PC-9 (cell line): ENCODE results near the gene MAP4K5. TPM values are rescaled to one million over a fixed set of nuclear protein-coding genes. Genes with fewer than 3 reads are reported as not detected.

Experiments used
- BruUV-seq: library from RNA; stranded (reverse); fragments of 400-500 nt; replicated peaks from 2 replicates; lab custom pipeline; 2021; lab: Mats Ljungman, UMichigan
- CTCF ChIA-PET: fragments of 300-600 bp; sonication (Branson Sonifier 250); formaldehyde crosslinking; loops from one replicate; lab custom pipeline; 2022; ENCODE audit warnings: antibody characterized with exemption; lab: Charles Lee
- POLR2A ChIA-PET: fragments of 300-600 bp; sonication (Branson Sonifier 250); formaldehyde crosslinking; loops from one replicate; lab custom pipeline; 2022; ENCODE audit warnings: antibody characterized with exemption; ENCODE audit not compliant: unreplicated experiment; lab: Charles Lee
- DNase-seq, 2 experiments: peaks; one replicate each; pipeline versions ENCODE4 v3.0.0 to v3.0.0-alpha.2; 2015 to 2022; ENCODE audit warnings: mixed read lengths in 1 of 2
- H2AFZ ChIP-seq: fragments of 200-600 bp; sonication (generic); 2 replicates; pipeline ENCODE4 v1.8.1; 2017; ENCODE audit warnings: antibody characterized with exemption
- H3F3A ChIP-seq: fragments of 200-600 bp; sonication (generic); 2 replicates; pipeline ENCODE4 v1.8.1; 2017; ENCODE audit warnings: antibody characterized with exemption, mild to moderate bottlenecking, low read depth; ENCODE audit not compliant: insufficient read depth
- H3K27ac ChIP-seq: fragments of 200-600 bp; sonication (generic); 2 replicates; pipeline ENCODE4 v1.6.1; 2016; ENCODE audit warnings: mixed run types
- H3K27me3 ChIP-seq: fragments of 200-600 bp; sonication (generic); 2 replicates; pipeline ENCODE4 v1.6.1; 2016; ENCODE audit warnings: low read depth, mixed run types; ENCODE audit not compliant: insufficient read depth
- H3K36me3 ChIP-seq: fragments of 200-600 bp; sonication (generic); 2 replicates; pipeline ENCODE4 v1.6.1; 2016; ENCODE audit warnings: low read depth, mixed run types
- H3K4me1 ChIP-seq: fragments of 200-600 bp; sonication (generic); replicated peaks from 2 replicates; pipeline ENCODE4 v1.6.1; 2016; ENCODE audit warnings: mixed run types; ENCODE audit not compliant: insufficient read depth
- H3K4me2 ChIP-seq: fragments of 200-600 bp; sonication (generic); 2 replicates; pipeline ENCODE4 v1.6.1; 2017; ENCODE audit warnings: mixed run types
- H3K4me3 ChIP-seq: fragments of 200-600 bp; sonication (generic); 2 replicates; pipeline ENCODE4 v1.6.1; 2016; ENCODE audit warnings: mixed run types
- H3K79me2 ChIP-seq: fragments of 200-600 bp; sonication (generic); 2 replicates; pipeline ENCODE4 v1.6.1; 2017; ENCODE audit warnings: low read depth, mixed run types
- H3K9me2 ChIP-seq: fragments of 200-600 bp; sonication (generic); 2 replicates; pipeline ENCODE4 v1.8.1; 2017; ENCODE audit warnings: mild to moderate bottlenecking; ENCODE audit not compliant: insufficient read depth
- H3K9me3 ChIP-seq: fragments of 200-600 bp; sonication (generic); 2 replicates; pipeline ENCODE4 v1.8.1; 2016; ENCODE audit warnings: low read depth; ENCODE audit not compliant: insufficient read depth
- H4K20me1 ChIP-seq: fragments of 200-600 bp; sonication (generic); 2 replicates; pipeline ENCODE4 v1.8.1; 2017; ENCODE audit not compliant: insufficient read depth
- EZH2 ChIP-seq: fragments of 200-600 bp; sonication (generic); IDR thresholded peaks from 2 replicates; pipeline ENCODE4 v1.8.0; 2017; ENCODE audit warnings: antibody characterized with exemption, low read depth
- intact Hi-C: fragments of 100-400 bp; cut with micrococcal nuclease; formaldehyde crosslinking; loops from one replicate; pipeline ENCODE4 v1.10.0; 2022; ENCODE audit not compliant: unreplicated experiment
- total RNA-seq: library from RNA; stranded (reverse); gene quantifications from 2 replicates; pipeline ENCODE4 v1.2.3, GENCODE V29; 2021
- TF ChIP-seq, protein P1 (sequence below): fragments of 200-600 bp; sonication (generic); conservative IDR thresholded peaks from 2 replicates; pipeline ENCODE4 v1.6.1; 2017; ENCODE audit warnings: mixed run types, antibody characterized with exemption, mild to moderate bottlenecking, moderate library complexity

MAP4K5 gene
- total RNA-seq, 1 experiment from 2014 or later: 51.8 TPM

DNA sequence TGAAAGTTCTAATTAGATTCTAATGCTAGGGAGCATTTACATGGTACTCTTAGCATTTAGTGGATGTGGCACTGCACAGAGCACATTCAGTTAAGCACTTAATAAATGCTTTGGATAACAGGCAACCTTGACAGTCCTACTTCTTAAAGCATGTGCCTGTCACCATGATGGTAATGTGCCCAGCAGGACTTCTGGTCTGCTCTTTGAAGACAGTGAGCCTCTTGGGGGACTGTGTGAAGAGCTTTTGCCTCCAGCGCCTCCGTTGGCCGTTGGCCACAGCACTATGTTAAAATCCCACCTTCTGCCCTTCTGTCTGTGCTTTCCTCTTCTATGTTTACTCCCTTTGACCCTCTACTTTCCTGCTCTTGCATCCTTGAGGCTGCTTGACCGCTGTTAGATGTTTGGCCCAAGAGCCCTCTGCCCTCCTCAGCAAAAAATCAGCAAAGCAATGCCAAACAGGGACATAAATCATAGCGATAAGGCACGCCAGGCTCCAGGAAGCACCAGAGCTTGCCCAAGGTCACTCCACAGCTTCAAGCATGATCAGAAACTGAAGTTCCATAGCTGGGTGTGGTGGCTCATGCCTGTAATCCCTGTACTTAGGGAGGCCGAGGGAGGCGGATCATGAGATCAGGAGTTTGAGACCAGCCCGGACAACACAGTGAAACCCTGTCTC is 144.0 kb downstream of the MAP4K5 start:
- Histone ChIP-seq H3K9me2 (no peaks in the 10 kb centered on the region), H3K36me3 (no peaks in the 10 kb centered on the region), H3K4me2 (no peak overlapping the region), H3K9me3 (no peaks in the 10 kb centered on the region), H3F3A (no peaks in the 10 kb centered on the region), H2AFZ (no peak overlapping the region), H3K4me1 (no peaks in the 10 kb centered on the region), H3K27me3 (no peaks in the 10 kb centered on the region), H3K79me2 (no peaks in the 10 kb centered on the region), H4K20me1 (no peaks in the 10 kb centered on the region), H3K4me3 (no peak overlapping the region), H3K27ac (no peak overlapping the region)
- ChIA-PET POLR2A (no interaction called here), CTCF (no interaction called here)
- intact Hi-C loops: no loop called here
- BruUV-seq: no TSS peak
- no peak for DNase-seq
- TF ChIP-seq, protein P1, sequence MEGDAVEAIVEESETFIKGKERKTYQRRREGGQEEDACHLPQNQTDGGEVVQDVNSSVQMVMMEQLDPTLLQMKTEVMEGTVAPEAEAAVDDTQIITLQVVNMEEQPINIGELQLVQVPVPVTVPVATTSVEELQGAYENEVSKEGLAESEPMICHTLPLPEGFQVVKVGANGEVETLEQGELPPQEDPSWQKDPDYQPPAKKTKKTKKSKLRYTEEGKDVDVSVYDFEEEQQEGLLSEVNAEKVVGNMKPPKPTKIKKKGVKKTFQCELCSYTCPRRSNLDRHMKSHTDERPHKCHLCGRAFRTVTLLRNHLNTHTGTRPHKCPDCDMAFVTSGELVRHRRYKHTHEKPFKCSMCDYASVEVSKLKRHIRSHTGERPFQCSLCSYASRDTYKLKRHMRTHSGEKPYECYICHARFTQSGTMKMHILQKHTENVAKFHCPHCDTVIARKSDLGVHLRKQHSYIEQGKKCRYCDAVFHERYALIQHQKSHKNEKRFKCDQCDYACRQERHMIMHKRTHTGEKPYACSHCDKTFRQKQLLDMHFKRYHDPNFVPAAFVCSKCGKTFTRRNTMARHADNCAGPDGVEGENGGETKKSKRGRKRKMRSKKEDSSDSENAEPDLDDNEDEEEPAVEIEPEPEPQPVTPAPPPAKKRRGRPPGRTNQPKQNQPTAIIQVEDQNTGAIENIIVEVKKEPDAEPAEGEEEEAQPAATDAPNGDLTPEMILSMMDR: no peak
- no peak for TF ChIP-seq EZH2

DNA sequence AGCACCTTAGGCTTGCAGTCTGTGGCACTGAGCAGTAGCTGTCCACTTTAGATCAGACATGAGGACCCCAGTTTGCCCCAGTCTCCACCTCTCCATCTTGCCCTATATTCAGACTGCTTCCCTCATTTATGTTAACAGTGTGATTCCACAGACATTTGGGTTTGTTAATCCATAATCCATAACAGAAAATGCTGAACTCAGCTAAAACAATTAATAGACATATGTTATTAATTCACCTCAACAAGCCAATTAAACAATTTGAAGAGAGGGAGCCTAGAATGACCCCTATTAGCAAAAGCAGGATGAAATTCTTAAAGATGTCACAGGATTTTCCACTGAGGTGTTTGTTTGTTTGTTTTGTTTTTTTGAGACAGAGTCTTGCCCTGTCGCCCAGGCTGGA is 144.8 kb downstream of the MAP4K5 start:
- H4K20me1 ChIP-seq: no peaks in the 10 kb centered on the region
- H3K4me2 ChIP-seq: no peak overlapping the region
- BruUV-seq: no TSS peak
- ChIA-PET CTCF (no interaction called here), POLR2A (no interaction called here)
- no peak for DNase-seq
- no peaks in the 10 kb centered on the region for H3K9me2 ChIP-seq
- H3K79me2 ChIP-seq: no peaks in the 10 kb centered on the region
- no peaks in the 10 kb centered on the region for H3K9me3 ChIP-seq
- intact Hi-C loops: no loop called here
- H3F3A ChIP-seq: no peaks in the 10 kb centered on the region
- no peak overlapping the region for H2AFZ ChIP-seq
- H3K36me3 ChIP-seq: no peaks in the 10 kb centered on the region
- H3K27me3 ChIP-seq: no peaks in the 10 kb centered on the region
- H3K27ac ChIP-seq: no peak overlapping the region
- no peaks in the 10 kb centered on the region for H3K4me1 ChIP-seq
- H3K4me3 ChIP-seq: no peak overlapping the region
- TF ChIP-seq EZH2: no peak
- TF ChIP-seq, protein P1: no peak

DNA sequence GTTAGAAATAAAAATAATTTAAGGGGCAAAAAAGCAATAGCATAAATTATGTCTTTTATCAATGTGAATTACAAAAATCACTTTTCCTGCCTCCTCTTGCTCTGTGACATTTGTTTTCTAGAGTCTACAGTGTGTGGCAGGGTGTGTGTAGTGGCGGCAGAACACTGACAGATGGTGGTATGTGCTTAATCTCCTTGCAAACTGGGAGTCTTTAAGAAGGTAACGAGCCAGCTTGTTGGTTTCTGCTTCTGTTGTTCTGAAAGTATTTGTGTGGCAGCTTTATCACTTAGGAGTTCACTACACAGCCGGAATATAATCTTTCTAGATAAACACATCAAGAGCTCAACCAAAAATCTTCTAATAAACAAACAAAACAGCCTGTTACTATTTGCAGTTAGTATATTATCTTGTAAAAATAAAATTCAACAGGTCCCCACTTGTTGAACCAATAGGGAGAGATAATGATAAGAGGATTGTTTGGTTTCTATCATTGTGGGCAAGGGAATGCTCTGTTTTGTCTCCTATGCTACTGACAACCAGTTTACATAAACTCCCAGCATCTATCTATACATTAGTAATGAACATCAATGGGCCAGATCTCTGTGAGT is 148.6 kb downstream of the MAP4K5 start:
- TF ChIP-seq, protein P1: no peak
- TF ChIP-seq EZH2: no peak

More for the DNA sequence above, 148.6 kb downstream of the MAP4K5 start:
- Histone ChIP-seq H3K27ac (no peak overlapping the region), H2AFZ (no peak overlapping the region), H3K4me1 (no peaks in the 10 kb centered on the region), H3K4me2 (no peak overlapping the region), H3F3A (no peaks in the 10 kb centered on the region), H3K9me3 (no peaks in the 10 kb centered on the region), H3K27me3 (no peaks in the 10 kb centered on the region), H4K20me1 (no peaks in the 10 kb centered on the region), H3K79me2 (no peaks in the 10 kb centered on the region), H3K36me3 (no peaks in the 10 kb centered on the region), H3K9me2 (no peaks in the 10 kb centered on the region), H3K4me3 (no peak overlapping the region)
- ChIA-PET CTCF (no interaction called here), POLR2A (no interaction called here)
- DNase-seq: no peak
- BruUV-seq: no TSS peak
- intact Hi-C loops: no loop called here
